Measurements from ENCODE around the gene TEX13D.
"Not testable (repeated sequence)": the region's sequence is repeated elsewhere in the genome, so short reads cannot be mapped to it uniquely, and the experiment has no call there.

Gene TEX13D

DNA sequence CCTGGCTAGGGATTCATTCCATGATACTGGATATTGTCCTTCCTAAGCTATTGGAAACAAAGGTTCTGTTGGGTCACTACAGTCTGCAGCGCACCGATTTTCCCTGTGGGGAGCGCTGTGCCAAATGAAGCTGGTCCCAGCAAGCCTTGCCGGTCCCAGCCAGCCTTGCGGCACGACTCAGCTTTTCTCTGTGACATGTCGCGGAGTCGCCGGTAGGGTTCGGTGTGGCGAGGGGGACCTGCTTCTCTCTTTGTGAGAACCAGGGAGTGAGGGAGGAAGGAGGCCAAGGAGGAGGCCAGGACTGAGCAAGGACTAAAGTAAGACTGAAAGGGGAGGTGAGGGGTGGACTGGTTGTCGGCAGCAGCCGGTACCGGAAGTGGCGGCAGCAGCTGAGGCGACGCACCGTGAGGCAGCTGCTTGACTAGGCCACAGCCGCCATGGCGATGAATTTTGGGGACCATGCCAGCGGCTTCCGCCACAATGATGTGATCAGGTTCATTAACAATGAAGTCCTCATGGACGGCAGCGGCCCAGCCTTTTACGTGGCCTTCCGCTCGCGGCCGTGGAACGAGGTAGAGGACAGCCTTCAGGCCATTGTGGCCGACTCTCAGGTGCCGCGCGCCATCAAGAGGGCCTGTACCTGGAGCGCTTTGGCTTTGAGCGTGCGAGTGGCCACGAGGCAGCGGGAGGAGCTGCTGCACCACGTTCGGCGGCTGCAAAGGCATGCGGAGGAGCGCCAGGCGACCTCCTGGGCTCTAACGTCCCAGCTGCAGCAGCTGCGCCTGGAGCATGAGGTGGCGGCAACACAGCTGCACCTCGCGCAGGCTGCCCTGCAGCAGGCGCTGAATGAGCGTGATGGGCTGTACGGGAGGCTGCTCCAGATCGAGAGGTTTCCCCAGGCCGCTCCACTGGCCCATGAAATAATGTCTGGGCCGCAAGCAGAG, at the start of gene TEX13D:
TEX13D (plus strand) TSS at position 180 of the 944 bp plus-strand sequence; CDS start at position 438, 258 bp downstream.
- no peak for DNase-seq (ENCODE audit: low read depth, low spot score)

DNA sequence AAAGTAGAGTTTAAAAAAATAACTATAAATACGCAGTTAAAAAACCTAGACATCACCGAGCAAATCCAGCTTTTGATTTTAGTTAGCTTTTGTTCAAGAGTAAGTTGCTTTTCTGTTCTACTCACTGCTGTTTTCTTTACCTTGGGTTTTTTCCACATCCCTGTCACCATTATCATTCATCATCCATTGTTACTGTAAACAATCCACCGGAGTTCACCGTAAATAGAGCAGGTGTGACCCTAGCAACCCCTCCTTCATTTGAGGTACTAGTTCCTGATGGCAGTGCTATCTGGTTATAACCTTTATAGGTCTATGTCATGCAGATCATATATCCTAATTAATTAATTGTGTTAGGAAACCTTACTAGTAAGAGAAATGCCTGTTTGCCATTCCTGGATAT, 43.0 kb upstream of the TEX13D start:
- no peak for DNase-seq (ENCODE audit: low read depth, low spot score)

DNA sequence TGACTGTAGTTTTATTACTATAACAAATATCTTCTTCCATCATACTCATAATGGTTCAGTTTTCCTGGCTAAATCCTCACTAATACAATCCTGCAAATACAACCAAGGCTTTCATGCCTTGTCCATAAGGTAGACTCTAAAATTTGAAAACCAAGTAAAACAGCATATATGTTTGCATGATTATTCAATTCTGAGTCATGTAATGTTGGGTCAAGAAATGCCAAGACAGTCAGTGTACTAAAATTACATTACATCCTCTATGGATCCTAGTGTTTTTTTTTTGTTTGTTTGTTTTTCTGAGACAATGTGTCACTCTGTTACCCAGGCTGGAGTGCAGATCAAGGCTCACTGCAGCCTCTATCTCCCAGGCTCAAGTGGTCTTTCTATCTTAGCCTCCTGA, 38.6 kb upstream of the TEX13D start:
- no peak for DNase-seq (ENCODE audit: low read depth, low spot score)

DNA sequence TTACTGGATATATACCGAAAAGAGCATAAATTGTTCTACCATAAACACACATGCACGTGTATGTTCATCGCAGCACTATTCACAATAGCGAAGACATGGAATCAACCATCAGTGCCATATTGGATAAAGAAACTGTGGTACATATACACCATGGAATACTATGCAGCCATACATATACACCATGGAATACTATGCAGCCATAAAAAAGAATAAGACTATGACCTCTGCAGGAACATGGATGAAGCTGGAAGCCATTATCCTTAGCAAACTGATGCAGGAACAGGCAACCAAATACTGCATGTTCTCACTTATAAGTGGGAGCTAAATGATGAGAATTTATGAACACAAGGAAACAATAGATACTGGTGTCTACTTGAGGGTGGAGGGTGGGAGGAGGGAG, 33.1 kb upstream of the TEX13D start:
- DNase-seq (ENCODE audit: low read depth, low spot score) = not testable (repeated sequence)

DNA sequence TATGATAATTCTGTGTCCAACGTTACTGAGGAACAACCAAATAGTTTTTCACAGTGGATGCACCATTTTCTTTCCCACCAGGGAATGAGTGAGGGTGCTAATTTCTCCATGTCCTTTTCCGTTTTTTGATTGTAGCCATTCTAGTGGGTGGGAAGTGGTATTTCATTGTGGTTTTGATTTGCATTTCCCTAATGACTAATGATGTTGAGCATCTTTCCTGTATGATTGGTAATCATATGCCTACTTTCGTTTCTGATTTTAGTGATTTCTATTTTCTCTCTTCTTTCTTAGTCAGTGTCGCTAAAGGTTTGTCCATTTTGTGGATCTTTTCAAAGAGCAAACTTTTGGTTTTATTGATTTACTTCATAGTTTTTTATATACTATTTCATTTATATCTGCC, 32.1 kb upstream of the TEX13D start:
- no peak for DNase-seq (ENCODE audit: low read depth, low spot score)

DNA sequence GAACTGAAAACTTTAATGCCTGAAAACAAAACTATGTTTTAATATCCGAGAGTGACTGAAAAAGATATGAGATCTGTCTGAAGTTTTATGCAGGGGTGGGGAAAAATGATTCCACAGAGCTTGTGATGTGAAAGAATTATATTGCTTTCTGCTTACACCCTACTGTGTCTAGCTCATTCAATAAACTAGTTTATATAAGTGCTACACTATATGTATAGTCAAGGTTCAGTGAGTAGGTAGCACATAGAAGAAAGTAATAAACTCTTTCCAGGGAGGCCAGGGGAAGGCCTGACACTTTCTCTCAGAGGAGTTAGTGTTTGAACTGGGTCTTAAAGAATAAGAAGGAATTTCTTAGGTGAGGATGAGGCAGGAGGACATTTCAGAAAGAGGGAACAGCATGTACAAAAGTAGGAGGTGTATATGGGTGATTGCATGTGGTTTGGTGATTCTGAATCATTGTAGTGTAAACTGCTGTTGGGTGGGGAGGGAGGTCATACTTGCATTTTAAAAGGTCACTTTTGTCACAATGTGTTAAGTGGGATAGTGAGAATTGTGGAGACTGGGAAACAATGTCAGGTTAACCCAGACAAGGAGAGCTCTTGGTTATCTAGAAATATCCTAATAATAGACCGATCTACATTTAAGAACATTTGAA, 25.1 kb upstream of the TEX13D start:
- no peak for DNase-seq (ENCODE audit: low read depth, low spot score)

DNA sequence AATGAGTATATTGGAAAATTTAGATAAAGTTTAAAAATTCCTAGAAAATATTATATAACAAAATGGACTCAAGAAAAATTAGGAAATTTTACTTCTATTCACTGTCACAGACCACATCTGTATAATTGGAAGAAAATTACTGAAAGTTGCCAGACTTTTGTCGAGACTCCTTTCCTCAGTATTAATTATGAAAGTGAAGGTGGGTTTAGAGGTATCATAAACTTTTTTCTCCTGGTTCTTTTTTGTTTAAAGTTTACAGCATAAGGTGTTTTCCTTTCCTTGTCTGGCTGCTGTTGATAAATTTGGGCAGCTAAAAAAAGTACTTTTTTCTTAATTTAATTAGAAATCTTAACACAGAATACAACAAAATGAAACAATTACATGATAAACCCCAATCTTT, 6.7 kb upstream of the TEX13D start:
- no peak for DNase-seq (ENCODE audit: low read depth, low spot score)

DNA sequence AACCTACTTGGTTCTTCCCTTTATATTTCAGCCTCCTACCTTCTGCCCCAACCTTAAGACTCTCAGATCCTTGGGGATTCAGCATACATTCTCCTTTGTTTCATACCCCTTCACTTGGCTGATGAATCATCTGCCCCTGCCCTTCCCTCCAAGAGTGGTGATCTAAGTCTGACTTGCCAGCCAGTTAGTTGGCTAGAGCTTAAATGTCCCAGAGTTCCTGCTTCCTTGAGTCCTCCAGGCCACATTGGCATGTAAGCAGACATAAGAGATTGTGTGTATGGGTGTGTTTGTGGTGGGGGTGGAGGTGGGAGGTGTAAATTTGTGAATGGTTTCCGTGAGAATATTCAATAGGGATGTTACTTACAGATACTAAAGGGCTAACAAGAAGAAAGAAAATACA, 3.7 kb upstream of the TEX13D start:
- no peak for DNase-seq (ENCODE audit: low read depth, low spot score)

DNA sequence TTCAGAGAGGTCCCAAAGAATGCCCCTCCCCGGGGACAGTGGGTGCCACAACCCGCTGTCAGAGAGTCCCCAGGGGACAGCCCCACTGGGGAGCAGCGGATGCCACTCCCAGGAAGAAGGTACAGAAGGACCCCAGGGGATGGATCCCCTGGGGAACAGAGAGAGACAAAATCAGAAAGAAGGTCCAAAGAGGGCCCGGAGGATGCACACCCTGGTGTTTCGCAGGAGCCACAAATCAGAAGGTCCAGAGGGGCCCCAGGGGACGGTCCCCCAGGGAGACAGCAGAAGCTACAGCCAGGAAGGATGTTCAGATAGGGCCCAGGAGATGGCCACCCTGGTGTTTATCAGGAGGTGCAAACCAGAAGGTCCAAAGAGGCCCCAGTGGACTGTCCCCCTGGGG, 1.4 kb downstream of the TEX13D start:
- DNase-seq (ENCODE audit: low read depth, low spot score) = no peak

DNA sequence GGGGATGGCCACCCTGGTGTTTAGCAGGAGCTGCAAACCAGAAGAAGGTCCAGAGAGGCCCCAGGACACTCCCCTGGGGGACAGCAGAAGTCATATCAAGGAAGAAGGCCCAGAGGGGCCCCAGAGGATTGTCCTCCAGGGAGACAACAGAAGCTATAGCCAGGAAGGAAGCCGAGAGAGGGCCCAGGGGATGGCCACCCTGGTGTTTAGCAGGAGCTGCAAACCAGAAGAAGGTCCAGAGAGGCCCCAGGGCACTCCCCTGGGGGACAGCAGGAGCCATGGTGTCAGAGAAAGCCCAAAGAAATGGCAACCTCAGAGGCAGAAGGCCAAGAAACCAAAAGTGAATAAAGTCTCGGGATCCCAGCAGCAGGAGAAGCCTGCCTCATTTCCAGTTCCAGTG, 2.1 kb downstream of the TEX13D start:
- DNase-seq (ENCODE audit: low read depth, low spot score) = not testable (repeated sequence)

DNA sequence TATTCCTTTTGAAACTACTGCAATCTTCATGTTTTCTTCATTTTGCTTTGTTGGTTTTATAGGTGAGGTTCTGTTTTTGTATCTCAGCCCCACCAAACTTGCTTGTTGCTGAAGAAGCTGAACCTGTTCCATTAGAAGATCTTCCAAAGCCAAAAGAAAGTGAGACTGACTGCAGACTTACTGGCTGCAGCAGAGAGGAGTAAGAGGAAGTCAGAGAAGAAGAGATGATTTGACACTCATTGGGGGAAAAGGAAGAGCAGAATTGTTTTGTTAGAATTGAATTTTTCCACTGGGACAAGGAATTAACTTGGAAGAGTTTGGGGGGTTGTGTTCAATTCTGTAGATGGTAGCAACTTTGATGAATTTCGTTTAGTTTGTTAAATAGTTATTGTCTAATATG, 3.1 kb downstream of the TEX13D start:
- no peak for DNase-seq (ENCODE audit: low read depth, low spot score)

DNA sequence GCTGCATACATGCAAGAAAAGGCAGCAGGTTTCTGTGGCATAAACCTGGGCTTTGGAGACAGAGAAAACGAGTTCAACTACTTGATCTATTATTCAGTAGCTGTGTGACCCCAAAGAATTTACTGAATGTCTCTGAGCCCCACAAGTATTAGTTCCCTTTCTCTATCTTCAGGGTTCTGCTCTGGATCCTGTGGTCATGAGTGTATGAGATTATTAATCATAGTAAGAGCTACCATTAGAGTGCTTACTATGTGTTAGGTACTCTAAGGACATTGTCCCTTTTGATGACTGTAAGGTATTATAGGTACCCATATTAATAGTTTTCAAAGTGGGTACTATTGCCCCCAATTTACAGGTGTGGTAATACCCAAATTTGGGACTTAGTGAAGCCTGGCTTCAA, 5.5 kb downstream of the TEX13D start:
- DNase-seq (ENCODE audit: low read depth, low spot score) = no peak

DNA sequence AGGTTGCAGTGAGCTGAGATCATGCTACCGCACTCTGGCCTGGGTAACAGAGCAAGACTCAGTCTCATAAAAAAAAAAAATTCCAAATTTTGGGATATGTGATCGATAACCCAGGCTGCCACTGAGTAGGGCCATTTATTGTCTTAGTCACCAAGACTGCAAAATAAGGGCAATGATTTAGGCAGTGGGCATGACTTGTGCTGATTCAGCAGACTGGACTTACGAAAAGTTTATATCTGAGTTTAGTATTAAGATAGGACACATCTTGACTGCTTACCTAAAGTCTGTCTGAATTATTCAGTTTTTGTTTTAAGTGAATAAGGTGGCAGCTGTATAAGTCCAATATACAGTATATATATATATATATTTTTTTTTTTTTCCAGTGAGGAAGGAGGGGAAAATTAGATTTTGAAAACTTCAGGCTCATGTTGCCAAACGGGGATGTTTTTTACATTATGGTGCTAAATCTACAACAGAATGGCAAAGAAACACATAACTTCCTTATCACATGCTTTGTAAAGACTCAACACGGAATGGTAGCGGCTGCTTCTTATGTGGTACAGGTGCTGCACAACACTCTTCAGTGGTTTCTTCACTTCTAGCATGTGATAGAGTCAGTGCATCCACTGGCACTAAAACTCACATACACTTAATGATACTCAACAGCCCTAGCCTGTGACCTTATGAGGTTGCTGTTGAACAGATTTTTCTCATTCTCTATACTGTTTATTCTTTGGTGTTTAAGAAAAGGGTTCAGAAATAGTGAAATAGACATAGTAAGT, 6.5 kb downstream of the TEX13D start:
- DNase-seq (ENCODE audit: low read depth, low spot score) = no peak

DNA sequence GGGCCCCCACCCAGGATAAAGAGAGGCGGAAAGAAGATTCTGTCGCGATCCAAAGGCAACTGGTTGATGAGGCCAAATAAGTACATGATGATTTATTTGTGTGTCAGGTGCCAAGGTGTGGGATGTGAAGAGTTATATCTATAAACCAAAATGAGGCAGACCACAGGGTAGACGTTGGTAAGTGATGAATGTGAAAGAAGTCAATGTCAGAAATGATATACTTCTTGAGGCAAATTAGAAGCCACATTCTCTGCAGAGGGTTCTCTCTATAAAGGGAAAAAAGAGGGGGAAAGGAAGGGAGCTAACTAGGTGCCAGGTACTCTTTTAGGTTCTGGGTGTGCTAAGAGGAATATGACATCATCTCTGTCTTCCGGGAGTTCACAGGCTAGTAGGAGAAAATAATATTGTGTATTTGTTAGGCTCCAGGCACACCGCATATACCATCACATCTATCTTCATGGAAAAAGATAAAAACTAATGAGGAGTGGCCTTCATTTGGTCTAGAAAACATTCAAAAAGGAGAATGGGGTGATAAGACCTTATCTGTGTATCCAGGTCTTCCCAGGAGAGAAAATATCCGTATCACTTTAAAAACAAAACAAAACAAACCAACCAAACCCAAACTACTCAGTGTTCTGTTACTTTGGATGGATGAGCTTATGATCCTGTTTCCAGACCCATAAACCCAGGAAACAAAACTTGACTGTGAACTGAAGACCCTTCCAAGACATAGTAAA, 9.1 kb downstream of the TEX13D start:
- DNase-seq (ENCODE audit: low read depth, low spot score) = no peak

DNA sequence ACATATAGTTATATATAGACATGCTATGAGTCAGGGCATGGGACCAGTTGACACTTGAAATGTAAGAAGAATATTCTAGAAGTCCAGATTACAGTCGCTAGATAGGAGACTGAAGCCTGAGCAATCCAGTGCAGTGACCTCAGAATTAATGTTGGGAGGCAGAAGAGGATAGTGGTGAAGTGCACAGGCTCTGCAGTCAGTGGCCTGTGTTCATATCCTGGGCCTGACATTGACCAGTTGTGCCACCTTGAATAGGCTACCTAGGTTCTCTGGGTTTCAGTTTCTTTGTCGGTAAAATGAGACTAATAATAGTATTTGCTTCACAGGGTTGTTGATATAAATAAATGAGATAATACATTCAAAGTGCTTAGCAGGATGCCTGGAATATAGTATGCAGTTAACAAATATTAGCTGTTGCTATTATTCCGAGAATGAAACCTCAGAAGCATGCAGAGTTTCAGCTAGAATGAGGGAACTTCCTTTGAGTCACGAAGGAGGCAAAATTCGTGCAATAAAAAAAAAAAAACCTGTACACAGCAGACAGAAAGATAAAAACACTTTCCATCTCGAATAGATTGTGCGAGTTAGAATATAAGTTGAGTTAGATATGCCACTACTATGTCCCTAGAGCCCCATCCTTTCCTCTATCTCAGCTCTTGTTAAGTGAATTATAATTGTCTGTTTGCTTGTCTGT, 9.9 kb downstream of the TEX13D start:
- no peak for DNase-seq (ENCODE audit: low read depth, low spot score)

DNA sequence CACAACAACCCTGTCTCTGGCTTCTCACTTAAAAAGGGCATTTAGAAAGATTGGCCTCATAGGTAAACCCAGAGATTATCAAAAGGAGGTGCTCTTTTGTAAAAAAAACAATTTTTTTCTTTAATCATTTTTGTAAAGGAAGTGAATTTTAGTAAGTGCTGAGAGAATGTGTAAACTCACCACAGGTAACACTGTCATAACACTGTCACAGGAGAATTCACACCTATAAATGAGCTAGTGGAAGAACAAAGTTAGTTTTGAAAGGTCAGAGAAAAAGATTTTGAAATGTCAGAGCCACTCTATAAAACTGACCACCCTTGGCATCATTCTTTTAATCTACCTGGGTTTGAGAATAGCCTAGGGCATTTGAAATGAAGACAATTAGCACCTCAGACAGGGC, 10.6 kb downstream of the TEX13D start:
- no peak for DNase-seq (ENCODE audit: low read depth, low spot score)

DNA sequence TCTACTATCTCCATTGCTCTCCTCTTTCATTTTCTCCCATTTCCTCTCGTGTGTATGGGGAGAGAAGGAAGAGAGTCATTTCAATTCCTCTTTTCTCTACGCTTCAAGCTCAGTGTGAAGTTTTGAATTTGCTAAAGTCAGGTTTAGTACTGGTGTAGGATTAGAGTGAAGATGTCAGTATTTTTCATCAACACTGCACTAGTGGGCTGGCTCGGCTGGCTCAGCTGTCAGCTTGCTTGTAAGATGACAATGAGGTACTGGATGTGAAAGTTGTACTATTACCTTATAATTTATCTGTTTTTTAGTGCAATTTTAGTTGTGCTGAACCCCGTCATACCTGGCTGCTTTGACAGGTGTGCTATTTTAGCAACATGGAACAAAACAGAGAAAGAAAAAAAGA, 11.8 kb downstream of the TEX13D start:
- no peak for DNase-seq (ENCODE audit: low read depth, low spot score)

DNA sequence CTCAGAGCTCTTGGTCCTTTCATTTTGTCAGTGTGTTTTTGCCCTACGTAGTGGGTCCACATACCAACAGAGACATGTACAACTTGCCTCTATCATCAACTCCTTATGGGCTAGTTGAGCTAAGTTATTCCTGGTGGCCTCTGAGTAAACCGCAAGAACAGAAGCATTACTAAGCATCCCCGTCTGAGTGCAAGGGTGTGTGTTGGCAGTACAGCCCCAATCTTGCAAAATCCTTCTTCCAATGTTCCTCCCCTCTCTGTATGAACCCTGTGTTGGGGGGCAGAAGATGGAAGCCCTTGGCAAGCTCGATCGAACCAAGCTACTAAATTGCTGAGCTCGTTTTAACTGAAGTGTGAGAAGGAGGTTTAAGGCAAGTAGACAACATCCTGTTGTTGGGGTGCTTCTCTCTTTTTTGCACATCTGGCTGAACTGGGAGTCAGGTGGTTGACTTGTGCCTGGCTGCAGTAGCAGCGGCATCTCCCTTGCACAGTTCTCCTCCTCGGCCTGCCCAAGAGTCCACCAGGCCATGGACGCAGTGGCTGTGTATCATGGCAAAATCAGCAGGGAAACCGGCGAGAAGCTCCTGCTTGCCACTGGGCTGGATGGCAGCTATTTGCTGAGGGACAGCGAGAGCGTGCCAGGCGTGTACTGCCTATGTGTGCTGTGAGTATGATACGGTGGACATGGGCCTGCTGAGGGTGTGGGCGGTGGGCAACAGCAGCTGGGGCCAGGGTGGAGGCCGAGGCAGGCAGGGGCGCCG, 13.8 kb downstream of the TEX13D start, which contains the start of gene SH2D1A:
SH2D1A (plus strand) TSS at position 447 of the 760 bp plus-strand sequence; CDS start at position 527, 80 bp downstream.
- no peak for DNase-seq (ENCODE audit: low read depth, low spot score)

DNA sequence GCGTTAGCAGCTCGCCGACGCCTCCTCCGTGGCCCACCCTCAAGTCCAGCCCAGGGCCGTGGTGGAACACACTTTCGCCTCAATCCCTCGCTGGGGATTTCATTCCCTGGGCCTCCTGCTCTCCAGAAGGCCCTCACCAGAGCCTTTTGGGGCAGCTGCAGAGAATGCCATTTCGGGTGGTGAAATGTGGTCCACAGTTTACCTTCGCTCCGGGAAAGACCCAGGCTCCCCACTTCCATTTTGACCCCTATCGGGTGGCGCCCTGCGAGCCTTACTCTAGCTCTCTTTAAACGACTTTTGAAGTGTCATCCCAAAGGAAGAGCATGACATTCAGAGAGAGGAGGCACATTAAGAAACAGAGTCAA, 14.4 kb downstream of the TEX13D start:
- DNase-seq (ENCODE audit: low read depth, low spot score) = no peak

DNA sequence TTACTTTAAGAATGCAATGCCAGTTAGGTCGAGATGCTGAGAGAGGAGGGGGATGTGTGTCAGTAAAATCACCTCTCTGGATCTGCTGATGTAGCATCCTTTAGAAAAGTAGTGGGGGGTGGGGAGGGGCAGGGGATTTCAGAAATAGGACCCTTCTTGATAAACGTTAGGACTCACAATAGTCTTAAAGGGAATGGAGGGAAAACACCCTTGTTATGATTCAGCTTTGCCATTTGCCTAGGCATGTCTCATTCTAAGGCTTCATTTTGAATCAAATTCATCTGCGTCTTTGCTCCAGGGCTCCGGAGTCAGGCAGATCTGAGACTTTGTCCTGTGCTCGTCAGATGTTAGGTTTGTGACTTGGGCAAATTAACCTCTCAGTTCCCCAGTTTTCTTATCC, 14.8 kb downstream of the TEX13D start:
- DNase-seq (ENCODE audit: low read depth, low spot score) = no peak
